Measurements from ENCODE around the gene NME3.

GRCh38 chr16:1793578-1794220, 22.4 kb upstream of the NME3 start, which contains the start of gene IGFALS:
- no peak for TF ChIP-seq ZNF274 (IDR thresholded peaks at IDR 0.05; ENCODE audit: low read depth, low read length)
- TF ChIP-seq YY1 (IDR thresholded peaks at IDR 0.05; ENCODE audit: insufficient read depth, insufficient read length): no peak
- no peak for TF ChIP-seq SUZ12 (IDR thresholded peaks at IDR 0.05; ENCODE audit: extremely low read depth, insufficient read depth, insufficient read length)

Measured in NT2/D1 (cell line).